HFFc6 (cell line): ENCODE data around the gene NPB. TPM values are rescaled to one million over a fixed set of nuclear protein-coding genes. Genes with fewer than 3 reads are reported as not detected.

Experiments used
- DNase-seq: peaks from one replicate; pipeline ENCODE4 v3.0.0-alpha.2; 2018
- H3K27ac Mint-ChIP-seq: 2 replicates; pipeline ENCODE4 v1.8.0; 2020; ENCODE audit warnings: mild to moderate bottlenecking, mixed read lengths
- H3K27me3 Mint-ChIP-seq: 2 replicates; pipeline ENCODE4 v1.8.0; 2021; ENCODE audit warnings: mild to moderate bottlenecking, moderate library complexity, mixed read lengths; ENCODE audit not compliant: insufficient read depth
- H3K36me3 Mint-ChIP-seq: 2 replicates; pipeline ENCODE4 v1.8.0; 2021; ENCODE audit warnings: low read depth, mixed read lengths
- H3K4me1 Mint-ChIP-seq: 2 replicates; pipeline ENCODE4 v1.8.0; 2020; ENCODE audit warnings: low read depth, mixed read lengths
- H3K4me3 Mint-ChIP-seq: 2 replicates; pipeline ENCODE4 v1.8.0; 2020; ENCODE audit warnings: mild to moderate bottlenecking, moderate library complexity, mixed read lengths
- H3K9me3 Mint-ChIP-seq: 2 replicates; pipeline ENCODE4 v1.8.0; 2020; ENCODE audit warnings: mild to moderate bottlenecking, mixed read lengths
- CTCF ChIP-seq: fragments of 200-600 bp; sonication (generic); IDR thresholded peaks from 2 replicates; pipeline ENCODE4 v1.5.0; 2021; ENCODE audit warnings: antibody characterized with exemption, mild to moderate bottlenecking
- total RNA-seq, 6 experiments: library from RNA; stranded (reverse); fragmentation: NEBNext Ultra II Directional; extraction: Animal tissue kit (Norgen Biotek cat#: 25700); gene quantifications; 2 replicates in 1 of 6; 3 replicates in 5 of 6; pipeline ENCODE4 v1.2.3, GENCODE V29; 2021

Gene NPB
- total RNA-seq, 6 experiments from 2014 or later: 0.53 to 1.5 (median 0.71) TPM

- H3K36me3 Mint-ChIP-seq: peaks cover 30% of the 10 kb centered on the region
- H3K9me3 Mint-ChIP-seq: no peaks in the 10 kb centered on the region; the same call in 1 of the 2 replicates
- H3K27me3 Mint-ChIP-seq: peaks cover 18% of the 10 kb centered on the region
- peak within 1 kb of the TSS; percentile 94 for H3K4me3 Mint-ChIP-seq
- TF ChIP-seq CTCF: no peak
- H3K4me1 Mint-ChIP-seq: peaks cover 27% of the 10 kb centered on the region
- DNase-seq: no peak
- peak within 1 kb of the TSS; percentile 97 for H3K27ac Mint-ChIP-seq
Measured at GRCh38 chr17:81859906-81860755, 41.9 kb upstream of the NPB start, which contains the start of gene P4HB. Gene P4HB (minus strand): TSS chr17:81860535. CDS start chr17:81860471, 64 bp downstream.

DNA sequence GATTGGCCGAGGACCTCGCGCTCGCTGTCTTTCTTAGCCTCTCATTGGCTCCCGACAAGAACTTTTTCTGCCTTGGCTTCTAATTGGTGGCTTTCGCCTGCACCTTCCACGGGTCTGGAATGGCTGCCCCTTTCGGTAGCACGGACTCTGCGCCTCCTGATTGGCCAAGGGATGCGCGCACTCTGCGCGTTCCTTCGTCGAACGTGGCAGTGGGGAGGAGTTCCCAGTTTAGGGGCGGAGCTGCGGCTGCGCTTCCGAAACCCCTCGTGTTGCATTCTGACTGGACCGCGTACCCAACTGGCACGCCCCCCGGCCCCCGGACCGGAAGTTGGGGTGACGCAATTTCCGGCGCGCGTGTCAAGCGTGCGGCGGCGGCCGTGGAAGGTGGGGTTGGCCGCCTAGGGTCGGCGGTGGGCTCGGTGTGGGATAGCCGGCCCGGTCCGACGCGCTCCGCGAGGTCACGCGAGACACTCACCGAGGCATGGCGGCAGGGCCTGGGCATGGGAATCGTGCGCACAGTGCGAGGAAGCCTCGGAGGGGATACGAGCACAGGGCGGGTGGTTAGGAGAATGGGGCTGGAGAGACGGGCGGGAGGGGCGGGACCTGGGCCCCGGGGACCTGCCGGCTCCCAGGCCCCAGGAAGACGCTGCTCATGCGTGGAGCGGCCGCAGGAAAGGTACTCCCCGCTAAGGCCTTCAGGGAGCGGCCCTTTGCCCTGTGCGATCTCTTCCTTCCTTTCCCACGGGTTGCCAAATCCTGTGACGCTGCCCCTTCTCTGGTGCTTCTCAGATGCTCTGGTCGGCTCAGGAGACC lies 41.1 kb upstream of the NPB start:
- TF ChIP-seq CTCF: no peak
- H3K36me3 Mint-ChIP-seq: peaks cover 25% of the 10 kb centered on the region
- H3K4me3 Mint-ChIP-seq: peak overlapping the region; percentile 94
- H3K27me3 Mint-ChIP-seq: peaks cover 27% of the 10 kb centered on the region
- peaks cover 5% of the 10 kb centered on the region; the same call in 1 of the 2 replicates for H3K9me3 Mint-ChIP-seq
- DNase-seq: peak; percentile 100
- peak overlapping the region; percentile 97 for H3K27ac Mint-ChIP-seq
- H3K4me1 Mint-ChIP-seq: peaks cover 27% of the 10 kb centered on the region

GRCh38 chr17:81863123-81863675 lies 38.8 kb upstream of the NPB start:
- Mint-ChIP-seq H3K4me3 (peak overlapping the region; percentile 75), H3K36me3 (peaks cover 19% of the 10 kb centered on the region), H3K27ac (peak overlapping the region; percentile 57), H3K4me1 (peaks cover 34% of the 10 kb centered on the region), H3K27me3 (peaks cover 49% of the 10 kb centered on the region), H3K9me3 (peaks cover 5% of the 10 kb centered on the region; the same call in 1 of the 2 replicates)
- no peak for DNase-seq
- TF ChIP-seq CTCF: no peak

DNA sequence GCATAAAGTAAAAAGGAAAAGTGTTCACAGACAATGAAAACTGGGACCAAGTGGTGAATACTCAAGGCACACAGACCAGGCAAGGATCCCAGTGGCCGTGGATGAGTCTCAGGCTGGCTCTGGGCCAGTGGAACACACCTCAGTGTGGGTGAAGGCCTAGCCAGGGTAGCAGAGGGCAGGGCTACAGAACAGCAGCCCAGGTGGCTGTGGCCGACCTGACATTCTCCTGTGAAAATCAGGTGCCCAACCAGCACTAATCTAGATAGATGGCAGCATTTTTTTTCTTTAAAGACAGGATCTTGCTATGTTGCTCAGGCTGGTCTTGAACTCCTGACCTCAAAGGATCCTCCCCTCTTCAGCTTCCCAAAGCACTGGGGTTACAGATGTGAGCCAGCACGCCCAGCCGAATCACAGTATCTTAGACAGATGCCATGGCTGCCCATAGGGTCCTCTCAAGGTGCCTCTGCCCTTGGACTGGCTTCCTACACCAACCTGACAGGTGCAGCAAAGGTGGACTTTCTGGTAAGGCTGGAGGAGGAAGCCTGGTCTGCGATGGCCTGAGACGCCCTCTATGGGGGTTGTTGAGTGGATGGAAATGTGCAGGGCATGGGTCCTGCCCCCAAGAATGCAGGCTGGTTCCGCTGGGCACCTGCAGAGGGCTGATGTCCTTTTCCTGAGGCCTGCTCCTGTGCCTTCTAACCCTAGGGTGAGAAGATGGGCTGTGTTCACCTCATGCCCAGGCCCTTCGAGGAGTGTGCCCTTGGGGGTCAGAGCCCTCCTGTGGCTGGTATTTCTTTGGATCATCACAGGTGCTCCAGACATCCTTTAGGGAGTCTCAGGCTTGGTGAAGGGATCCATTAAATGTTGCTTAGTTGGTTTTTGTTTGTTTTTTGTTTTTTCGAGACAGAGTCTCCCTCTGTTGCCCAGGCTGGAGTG lies 37.9 kb upstream of the NPB start:
- Mint-ChIP-seq H3K4me1 (peaks cover 42% of the 10 kb centered on the region), H3K4me3 (peak overlapping the region; percentile 75)

More for the DNA sequence above, 37.9 kb upstream of the NPB start:
- Mint-ChIP-seq H3K9me3 (peaks cover 5% of the 10 kb centered on the region; the same call in 1 of the 2 replicates), H3K27me3 (peaks cover 56% of the 10 kb centered on the region), H3K27ac (peak overlapping the region; percentile 57), H3K36me3 (peaks cover 19% of the 10 kb centered on the region)
- DNase-seq: no peak
- TF ChIP-seq CTCF: peak; percentile 40; the same call in 1 of the 2 replicates
